Renal cortical epithelial cell (primary cell): Measurements from ENCODE around the gene PEX10. TPM values are rescaled to one million over a fixed set of nuclear protein-coding genes. Genes with fewer than 3 reads are reported as not detected.
A peak's percentile ranks its signal among the peaks of the same experiment; 100 is the strongest.

ENCODE experiments used
- DNase-seq: peaks from one replicate; pipeline ENCODE4 v3.0.0-alpha.2; 2011; ENCODE audit warnings: low read depth
- total RNA-seq: library from RNA; depleted of rRNA; stranded (reverse); fragments of >200 nt; gene quantifications from 2 replicates; pipeline ENCODE4 v1.2.3, GENCODE V29; 2014

Gene PEX10
- total RNA-seq, 1 donor from 2014 or later = 38.0 TPM

GRCh38 chr1:2388004-2388913 lies 24.1 kb downstream of the PEX10 start:
- no peak for DNase-seq

DNA sequence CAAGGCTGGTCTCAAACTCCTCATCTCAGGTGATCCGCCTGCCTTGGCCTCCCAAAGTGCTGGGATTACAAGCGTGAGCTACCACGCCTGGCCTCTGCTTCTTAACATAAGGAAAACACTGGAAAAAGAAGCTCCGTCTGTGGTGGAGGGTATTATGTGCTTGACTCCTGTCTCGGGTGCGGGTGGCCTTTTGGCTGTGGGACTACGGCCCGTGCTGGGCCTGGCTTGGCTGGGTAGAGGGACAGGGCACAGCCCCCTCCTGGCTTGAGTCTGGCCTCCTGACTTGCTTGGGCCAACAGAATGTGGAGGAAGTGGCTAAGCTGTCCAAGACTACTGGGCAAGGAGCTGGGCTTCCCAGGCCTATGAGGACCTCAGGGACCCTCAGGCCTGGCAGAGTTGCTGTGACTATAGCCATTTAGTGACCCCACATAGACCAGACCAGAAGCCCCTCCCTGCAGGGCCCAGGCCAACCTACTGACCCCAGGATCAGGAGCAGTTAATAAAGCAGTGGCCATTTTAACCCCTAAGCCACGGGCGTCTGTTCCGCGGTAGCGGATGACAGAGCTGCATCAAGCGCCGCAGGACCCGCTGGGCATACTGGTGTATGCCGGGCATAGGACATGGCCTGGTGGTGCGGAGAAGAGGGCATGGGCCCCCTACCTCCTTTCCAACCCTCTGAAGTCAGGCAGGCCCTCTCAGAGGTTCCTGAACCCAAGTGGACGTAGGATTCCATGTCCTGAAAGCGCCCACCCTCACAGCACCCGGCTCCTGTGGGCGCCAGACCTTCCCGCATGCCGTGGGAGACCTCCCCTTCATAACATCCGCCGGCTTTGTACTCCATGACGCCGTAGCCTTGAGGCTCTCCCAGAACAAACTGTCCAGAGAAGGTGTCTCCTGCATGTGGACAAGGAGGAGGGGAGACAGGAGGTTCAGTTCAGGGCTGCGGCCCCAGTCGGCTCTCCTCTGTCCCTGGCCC lies 25.4 kb downstream of the PEX10 start:
- DNase-seq = no peak

DNA sequence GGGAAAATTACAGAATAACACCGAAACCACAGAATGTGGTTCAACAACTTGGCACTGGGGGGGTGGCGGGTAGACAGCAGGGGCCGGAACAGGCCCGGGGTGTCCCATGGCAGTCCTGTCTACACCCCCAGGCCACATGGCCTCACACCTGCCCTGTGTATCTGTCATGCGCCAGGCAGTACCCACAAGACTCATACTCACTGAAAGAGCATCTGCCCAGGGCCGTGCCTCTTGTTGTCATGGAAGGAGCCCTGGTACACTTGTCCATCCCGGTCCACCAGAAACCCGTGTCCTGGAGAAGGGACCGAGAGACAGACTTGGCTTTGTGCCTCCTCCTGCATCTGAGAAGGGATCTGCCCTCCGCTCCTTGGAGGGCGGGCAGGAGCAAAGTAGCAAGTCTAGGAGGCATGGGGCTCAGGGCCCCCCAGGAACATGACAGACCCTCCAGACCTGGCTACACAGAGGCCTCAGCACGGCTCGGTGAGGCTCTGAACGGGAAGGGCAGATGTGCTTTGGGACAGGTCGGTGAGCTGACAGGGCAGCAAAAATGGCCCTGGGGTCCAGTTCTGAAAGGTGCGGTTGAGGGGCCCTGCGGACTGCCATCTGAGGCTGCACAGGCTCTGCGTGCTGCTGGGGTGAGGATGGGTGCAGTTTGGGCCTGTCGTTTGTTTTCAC lies 26.6 kb downstream of the PEX10 start:
- DNase-seq = no peak

DNA sequence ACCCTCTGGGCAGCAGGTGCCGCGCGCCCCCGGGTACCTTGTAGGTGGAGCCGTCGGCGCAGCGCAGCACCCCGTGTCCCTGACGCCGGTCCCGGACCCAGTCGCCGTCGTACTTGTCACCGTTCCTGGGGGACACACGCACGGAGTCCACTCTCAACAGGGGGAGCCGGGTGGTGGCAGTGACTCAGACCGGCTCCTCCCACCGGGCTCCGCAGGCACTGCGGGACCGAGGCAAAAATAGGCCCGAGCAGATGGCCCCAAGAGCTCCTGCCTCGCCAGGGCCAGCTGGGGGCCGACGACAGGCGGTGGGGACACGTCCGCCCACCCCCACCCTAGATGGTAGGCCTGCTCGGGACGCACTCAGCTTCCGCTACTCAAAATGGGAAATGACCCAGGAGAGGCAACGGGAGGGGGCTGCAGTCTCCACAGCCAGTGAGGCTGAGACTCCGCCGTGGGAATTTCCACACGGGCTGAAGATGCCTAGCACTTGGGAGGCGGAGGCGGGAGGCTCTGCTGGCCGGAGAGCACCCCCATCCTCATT lies 27.4 kb downstream of the PEX10 start:
- DNase-seq = no peak

DNA sequence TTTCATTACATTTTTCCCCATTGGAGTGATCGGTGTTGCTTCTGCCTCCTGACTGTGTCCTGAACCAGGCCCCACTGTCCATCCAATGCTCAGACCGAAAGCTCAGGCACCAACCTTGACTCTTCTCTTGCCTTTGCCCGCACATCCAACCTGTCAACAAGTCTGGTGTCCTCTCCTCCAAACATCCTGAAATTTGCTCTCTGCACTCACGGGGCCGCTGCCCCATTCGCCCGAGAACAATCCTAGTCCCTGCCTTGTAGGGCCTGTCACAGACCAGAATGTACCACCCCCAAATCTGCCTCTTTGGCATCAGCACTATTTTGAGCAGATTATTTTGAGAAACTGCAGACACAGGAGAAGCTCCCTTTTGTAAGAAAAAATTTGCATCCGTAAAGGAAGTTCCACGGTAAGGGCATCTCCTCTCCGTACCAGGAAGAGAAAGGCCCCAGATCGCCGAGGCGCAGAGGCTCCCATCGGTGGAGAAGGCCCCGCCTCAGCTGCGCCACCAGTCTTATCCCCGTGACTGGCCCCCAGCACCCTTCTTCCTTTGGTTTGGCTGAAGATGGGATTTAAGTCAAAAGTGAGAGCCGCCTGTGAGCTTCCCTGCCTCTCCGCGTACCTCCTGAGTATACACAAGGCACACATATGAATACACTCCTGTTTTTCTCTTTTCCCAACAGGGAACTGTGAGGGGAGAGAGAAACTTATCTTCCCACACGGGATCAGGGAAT lies 28.1 kb downstream of the PEX10 start:
- DNase-seq = no peak

DNA sequence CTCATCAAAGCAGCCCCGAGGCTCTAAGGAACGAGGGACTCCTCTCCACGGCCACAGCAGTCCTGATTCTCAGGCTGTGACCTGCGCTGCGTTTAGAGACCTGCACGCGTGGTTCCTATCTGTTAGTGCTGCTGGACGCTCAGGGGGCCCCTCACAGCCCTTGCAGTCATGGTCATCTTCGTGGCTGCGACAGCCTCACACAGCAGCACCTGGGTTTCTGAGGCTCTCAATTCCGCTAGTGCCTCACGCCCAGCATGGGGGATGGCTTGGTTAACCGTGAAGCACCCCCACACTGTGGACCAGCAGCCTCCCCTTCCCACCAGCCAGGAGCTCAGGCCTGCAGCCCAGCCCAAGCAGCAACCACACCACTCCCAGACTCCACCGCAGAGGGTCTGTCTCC lies 28.8 kb downstream of the PEX10 start:
- DNase-seq = no peak

DNA sequence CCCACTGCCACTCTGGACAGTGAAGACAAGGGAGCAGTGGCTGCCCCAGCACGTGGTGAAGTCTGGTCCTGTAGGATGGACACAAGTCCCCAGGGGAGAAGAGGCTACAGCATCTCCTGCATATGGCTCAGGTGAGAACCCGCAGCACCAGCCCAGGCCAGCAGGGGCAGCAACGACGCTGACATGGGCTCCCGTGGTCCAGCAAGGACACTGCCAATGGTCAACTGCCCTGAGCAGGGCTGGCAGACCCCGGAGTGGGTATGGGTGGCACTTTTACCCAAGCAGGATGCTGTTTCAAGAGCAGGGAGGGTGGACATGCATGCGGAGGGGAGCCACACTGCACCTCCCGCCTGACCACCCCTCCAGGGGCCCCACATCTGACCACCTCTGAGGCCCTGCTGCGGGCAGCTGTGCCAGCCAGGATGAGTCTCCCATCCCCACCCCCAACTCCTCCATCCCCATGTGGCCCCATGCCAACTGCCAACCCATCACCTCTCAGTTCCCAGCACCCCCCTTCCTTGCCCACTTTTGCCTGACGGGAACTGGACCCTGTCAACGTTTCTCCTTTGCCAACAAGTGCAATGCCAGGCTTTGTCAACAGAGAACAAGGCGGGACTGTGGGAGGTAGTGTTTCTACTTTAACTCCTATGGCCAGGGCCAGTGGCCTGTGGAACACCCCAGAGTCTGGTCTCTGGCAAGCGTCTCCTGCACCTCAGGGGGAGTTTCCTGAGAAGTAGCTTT lies 29.6 kb downstream of the PEX10 start:
- peak; percentile 18 for DNase-seq

DNA sequence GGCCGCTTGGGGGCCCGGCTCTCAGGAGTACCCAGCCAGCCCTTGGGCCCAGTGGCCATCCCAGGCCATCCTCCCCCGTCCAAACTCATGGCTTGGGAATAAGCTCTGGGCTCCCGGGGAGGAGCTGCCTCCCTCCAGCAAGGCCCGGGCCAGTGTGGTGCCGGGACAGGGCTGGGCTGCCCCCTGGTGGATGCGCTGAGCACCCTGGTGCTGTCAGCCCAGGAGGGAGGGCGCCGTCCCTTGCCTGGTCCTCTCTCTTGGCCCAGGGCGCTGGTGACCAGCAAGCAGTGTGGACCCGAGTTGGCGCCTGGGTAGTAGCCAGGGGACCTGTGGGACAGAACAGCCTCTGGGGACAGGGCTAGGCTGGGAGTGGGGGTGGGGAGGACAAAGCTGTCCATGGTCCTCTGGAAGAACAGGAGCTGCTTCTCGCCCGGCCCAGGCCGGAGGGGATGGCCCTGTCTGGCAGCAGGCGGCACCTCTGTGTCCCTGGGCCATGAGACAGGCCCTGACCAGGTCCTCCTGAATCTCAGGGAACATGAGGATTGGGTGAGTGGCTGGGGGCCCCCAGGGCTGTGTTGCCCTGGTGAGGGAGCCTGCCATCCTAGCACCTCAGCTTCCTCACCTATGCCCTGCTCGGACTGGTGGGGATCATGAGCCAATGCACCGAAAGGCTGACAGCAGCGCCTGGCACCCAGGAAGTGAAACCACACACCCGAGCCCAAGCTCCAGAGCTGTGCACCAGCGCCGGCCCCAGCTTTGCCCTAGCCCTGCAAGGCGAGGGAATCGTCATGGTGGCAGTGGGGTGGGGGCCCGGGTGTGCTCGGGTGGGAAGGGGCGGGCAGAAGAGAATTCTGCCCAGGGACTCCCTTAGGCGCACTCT lies 30.4 kb downstream of the PEX10 start:
- DNase-seq = peak; percentile 31

GRCh38 chr1:2380816-2381591 lies 31.4 kb downstream of the PEX10 start:
- no peak for DNase-seq

- DNase-seq = no peak
Measured at GRCh38 chr1:2379733-2380404, 32.5 kb downstream of the PEX10 start.

DNA sequence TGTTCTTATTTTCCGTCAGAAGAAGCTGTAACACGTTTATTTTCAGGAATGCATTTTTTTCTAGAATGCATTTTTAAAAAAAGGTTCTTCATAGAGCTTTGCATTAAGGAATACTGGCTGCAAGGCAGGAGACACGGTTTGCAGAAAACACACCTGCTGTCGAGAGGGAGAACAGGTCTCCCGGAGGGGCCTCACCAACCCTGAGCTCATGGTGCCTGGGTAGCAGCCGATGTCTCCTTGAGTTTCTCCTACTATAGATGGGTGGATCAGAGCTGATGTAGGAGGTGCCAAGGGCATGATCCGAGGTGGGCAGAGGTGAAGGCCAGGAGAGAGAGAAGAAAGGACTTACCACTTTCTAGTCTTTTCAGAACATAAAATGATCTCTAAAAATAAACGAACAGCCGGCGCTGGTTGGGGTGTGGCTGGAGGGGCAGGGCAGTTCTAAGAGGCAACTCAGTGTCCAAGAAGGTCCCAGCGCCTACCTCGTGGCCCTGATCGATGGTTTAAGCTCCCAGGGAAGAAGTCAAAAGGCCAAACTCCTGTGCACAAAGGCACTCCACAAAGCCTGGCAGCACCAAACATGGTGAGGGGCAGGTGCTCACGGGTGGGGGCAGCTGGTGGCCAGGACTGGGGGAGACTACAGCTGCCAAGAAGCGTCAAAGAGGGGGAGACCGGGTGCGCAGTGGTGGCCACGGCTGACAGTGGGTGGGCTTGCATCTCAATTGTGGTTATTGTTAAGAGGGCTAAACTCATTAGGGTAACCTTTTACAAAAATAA lies 33.2 kb downstream of the PEX10 start:
- DNase-seq = no peak

DNA sequence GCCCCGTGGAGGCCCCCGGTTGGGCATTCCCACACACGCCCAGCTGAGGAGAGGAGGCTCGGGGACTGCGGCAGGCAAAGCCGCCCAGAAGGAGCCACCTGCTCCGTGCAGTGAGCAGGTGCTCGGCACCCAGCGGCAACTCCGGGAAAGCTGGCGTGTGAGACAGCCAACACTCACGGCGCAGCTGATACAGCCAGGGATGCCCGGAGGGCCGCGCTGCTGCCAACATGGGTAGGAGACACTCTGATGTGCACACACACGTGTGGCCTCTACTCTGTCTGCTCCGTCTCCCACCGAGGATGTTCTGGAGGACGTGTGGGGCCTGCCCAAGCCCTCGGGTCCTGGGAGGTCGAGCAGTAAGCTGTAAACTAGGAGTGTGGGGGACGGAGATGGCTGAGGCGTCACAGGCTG lies 33.9 kb downstream of the PEX10 start:
- no peak for DNase-seq

DNA sequence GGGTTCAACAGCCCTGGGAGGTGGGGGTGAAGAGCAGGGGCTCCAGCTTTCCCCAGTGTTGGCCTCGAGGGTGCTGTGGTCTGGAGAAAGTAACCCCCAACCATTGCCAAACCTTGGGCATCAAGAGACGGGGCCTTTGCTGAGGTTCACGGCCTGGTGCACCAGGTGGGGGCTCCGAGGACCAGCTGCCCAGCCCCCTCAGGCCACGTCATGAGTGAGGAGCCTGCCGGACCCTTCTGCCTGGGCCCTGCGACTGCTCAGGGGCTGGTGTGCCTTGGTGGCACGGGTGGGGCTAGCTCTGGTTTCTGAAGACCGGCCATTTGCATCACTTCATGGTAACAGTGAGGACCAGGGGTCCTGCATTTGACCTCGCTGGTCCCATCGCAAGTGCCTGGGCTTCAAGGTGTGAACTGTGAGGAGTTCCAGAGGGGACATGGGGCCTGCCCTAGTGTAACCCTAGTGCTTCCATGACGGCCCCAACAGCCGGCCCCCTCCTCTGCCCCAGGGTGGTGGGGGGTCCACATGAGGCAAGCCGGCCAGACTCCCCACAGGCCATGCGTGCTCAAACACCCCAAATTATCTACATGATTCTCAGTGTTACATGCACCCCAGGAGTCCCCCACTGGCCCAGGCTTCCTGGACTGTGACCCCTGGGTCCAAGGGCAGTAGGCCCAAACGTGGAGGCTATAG lies 34.5 kb downstream of the PEX10 start:
- DNase-seq = no peak

DNA sequence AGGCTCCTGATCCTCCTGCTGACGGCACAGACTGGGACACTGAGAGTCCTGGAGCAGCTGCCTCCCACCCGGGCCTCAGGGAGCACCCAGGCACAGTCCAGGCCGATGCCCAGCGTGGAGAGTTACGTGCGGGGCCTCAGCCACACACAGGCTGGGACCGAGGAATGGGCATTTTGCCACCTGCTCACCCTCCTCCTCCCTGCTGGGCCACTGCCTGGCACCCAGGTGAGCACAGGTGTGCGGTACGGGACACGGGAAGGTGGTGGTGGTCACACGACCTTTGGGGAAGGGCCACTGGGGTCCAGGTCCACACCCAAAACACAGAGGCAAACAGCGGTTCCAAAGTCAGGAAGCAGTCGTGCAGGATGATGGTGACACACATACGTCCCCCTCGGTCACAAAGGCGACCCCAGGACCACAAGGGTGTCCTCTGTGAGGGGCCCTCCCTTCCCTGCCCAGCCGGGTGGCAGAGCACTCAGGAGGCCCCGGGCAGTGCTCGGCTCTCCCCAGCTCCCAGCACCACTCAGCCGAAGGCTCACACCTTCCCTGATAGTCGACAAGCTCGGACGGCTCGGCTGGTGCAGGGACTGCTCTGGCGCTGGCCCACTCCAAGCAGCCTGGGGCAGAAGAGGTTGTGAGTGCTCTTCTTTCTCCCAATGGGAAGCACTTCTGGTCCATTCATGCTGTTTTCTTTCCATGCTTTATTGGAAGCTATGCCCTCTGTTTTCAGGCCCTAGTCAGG lies 35.3 kb downstream of the PEX10 start:
- no peak for DNase-seq

DNA sequence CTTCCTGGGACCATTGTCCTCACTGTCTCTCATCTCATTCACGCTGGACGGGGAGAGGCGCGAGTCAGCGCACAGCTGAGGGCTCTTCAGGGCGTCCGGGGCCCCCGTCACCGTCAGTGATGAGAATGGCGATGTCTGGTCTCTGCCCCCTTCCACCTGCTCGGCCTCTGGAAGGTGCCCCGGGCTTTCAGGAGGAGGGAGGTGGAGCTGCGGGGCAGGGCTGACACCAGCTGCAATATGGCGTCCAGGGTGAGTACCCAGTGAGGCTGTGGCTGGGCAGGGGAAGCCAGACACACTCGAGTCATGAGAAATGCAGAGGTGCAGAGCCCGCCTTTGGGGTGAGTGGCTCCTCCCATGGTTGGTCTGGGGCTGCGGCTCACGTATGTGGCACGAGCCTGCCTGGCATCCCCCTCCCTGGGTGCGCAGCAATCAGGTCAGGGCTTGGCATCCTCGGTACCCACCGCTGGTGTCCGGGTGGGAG lies 36.1 kb downstream of the PEX10 start:
- DNase-seq = no peak

DNA sequence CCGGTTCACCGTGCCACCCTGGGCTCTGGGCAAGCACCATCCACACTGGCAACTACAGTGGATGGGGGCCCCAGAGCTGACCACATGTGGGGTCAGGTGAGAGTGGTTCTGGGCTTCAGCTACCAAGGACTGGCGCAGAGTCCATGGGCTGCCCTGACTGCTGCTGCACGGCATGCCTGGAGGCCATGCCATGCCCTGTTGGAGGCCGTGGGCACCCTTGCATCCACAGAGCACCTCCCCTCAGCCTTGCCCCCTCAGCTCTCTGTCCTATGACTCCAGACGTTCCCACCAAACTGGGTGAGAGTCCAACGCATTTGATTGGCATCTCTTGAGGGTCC lies 36.5 kb downstream of the PEX10 start:
- no peak for DNase-seq
